BJ (cell line): ENCODE results near the gene DCUN1D3. TPM values are rescaled to one million over a fixed set of nuclear protein-coding genes. Genes with fewer than 3 reads are reported as not detected.

Experiments used
- CTCF ChIA-PET: fragments of 350-600 bp; formaldehyde crosslinking; extraction: SDS; loops from one replicate; lab custom pipeline; 2021; ENCODE audit warnings: antibody characterized with exemption, inconsistent platforms; lab: Yijun Ruan, JAX
- POLR2A ChIA-PET: fragments of 300-600 bp; sonication (Branson Sonifier 250); formaldehyde crosslinking; extraction: SDS; loops from one replicate; lab custom pipeline; 2021; ENCODE audit warnings: antibody characterized with exemption; lab: Charles Lee
- DNase-seq: peaks from one replicate; pipeline ENCODE4 v3.0.0-alpha.2; 2011; ENCODE audit warnings: low read depth
- H3K27me3 ChIP-seq: 2 replicates; pipeline ENCODE4 v1.6.0; 2011; ENCODE audit warnings: low read length; ENCODE audit not compliant: control insufficient read depth, insufficient read depth
- H3K36me3 ChIP-seq: 2 replicates; pipeline ENCODE4 v1.5.1; 2011; ENCODE audit warnings: low read length; ENCODE audit not compliant: control insufficient read depth, insufficient read depth
- H3K4me3 ChIP-seq: 2 replicates; pipeline ENCODE4 v1.5.1; 2011; ENCODE audit warnings: low read depth, mild to moderate bottlenecking, control low read depth, low read length
- polyA plus RNA-seq: library from polyadenylated mRNA; depleted of rRNA; stranded (reverse); fragments of >200 nt; gene quantifications from 2 replicates; pipeline ENCODE4 v1.2.3, GENCODE V29; 2011
- TF ChIP-seq, protein P1 (sequence below): IDR thresholded peaks from 2 replicates; pipeline ENCODE4 v1.5.1; 2011; ENCODE audit warnings: low read depth, mild to moderate bottlenecking, control low read depth, inconsistent platforms, low read length, moderate library complexity; ENCODE audit not compliant: insufficient read depth

DCUN1D3 gene
- polyA plus RNA-seq, 1 experiment: 10.9 TPM

DNA sequence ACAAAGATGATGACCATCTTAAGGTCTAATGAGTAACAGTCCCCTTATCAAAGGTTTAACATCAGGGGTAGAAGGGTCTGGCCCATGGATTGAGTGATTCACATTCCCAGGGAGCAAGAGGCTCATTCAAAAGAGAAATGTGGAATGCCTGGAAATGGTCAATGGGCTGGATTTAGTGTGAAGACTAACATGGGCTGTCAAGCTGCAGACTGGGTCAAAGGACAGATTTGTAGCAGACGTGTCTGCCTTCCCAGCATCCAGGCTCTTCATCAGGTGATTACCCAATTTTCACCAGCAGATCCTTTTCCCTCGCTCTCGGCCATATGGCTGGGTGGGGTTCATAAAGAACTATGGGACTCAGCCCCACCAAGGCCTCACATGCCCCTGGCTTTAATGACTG, 26.8 kb downstream of the DCUN1D3 start:
- Histone ChIP-seq H3K27me3 (no peaks in the 10 kb centered on the region), H3K36me3 (no peaks in the 10 kb centered on the region), H3K4me3 (no peak overlapping the region)
- TF ChIP-seq, protein P1, sequence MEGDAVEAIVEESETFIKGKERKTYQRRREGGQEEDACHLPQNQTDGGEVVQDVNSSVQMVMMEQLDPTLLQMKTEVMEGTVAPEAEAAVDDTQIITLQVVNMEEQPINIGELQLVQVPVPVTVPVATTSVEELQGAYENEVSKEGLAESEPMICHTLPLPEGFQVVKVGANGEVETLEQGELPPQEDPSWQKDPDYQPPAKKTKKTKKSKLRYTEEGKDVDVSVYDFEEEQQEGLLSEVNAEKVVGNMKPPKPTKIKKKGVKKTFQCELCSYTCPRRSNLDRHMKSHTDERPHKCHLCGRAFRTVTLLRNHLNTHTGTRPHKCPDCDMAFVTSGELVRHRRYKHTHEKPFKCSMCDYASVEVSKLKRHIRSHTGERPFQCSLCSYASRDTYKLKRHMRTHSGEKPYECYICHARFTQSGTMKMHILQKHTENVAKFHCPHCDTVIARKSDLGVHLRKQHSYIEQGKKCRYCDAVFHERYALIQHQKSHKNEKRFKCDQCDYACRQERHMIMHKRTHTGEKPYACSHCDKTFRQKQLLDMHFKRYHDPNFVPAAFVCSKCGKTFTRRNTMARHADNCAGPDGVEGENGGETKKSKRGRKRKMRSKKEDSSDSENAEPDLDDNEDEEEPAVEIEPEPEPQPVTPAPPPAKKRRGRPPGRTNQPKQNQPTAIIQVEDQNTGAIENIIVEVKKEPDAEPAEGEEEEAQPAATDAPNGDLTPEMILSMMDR: no peak
- no peak for DNase-seq
- POLR2A ChIA-PET: no interaction called here
- CTCF ChIA-PET: interaction anchor here (0.7 to 1.9 kb wide), 6 partner anchors 8 to 128 kb away, joined by 3 to 7 read pairs (median 4); no protein-coding TSS in a partner anchor

DNA sequence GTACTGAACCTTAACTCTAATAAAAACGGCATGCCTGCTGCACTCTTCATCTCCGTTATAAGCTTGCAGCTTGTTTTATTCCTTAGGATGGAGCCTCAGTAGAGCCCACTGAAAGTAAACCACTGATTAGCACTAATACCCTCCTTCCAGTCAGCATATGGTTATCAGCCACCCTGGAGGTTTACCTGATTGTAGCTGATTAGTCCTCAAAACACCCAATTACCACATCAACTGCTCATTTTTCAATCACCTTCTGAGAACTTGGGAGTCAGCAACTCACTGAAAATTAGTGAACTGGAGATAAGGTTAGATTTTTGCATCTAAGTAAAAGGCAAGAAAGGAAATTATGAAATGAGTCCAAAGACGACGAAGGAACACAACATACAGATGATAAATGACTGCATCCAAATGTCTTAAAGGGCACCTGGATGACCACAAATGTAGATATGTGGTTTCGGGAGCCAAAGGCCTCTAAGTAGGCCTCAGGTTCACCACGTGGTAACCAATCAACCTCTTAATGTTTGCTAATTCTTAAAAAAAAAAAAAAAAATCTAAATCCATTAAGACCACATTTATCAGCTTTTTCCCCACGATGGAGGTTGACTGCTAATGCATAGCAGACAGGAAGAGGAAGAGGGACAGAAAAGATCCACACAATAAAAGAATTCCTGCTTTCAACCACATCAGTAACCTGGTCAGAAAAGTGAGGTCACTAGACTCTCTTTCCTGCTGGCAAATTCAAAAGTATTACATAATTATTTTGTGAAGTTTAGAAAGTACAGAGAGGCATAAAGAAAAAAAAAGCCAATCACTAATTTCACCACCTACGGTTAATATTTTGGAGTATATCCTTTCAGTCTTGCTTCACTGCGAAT, 28.0 kb downstream of the DCUN1D3 start:
- POLR2A ChIA-PET: no interaction called here
- H3K4me3 ChIP-seq: no peak overlapping the region
- no peaks in the 10 kb centered on the region for H3K27me3 ChIP-seq
- H3K36me3 ChIP-seq: no peaks in the 10 kb centered on the region
- no peak for DNase-seq
- TF ChIP-seq, protein P1: no peak
- CTCF ChIA-PET: interaction anchor here (0.7 kb wide), 1 partner anchor 129 kb away, joined by 3 read pairs; no protein-coding TSS in a partner anchor

DNA sequence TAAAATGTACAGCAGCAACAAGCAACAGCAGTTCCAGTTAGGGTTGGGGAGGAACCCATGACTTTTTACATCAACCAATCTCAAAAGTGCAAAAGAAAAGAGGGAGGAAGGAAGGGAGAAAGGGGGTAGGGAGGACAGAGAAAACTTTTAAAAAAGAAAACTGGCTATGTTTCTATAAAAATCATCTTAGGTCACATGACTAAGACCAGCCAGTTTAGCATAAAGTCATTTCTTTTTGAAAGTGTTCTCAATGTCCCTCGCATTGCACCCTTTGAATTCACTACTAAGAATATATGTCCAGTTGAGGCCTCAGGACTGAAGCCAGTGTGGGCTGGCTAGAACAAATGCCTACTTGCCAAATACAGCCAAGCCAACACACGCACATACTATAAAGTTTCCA, 28.9 kb downstream of the DCUN1D3 start:
- TF ChIP-seq, protein P1: no peak
- POLR2A ChIA-PET: no interaction called here
- H3K36me3 ChIP-seq: no peaks in the 10 kb centered on the region
- DNase-seq: no peak
- no peak overlapping the region for H3K4me3 ChIP-seq
- CTCF ChIA-PET: no interaction called here
- no peaks in the 10 kb centered on the region for H3K27me3 ChIP-seq

DNA sequence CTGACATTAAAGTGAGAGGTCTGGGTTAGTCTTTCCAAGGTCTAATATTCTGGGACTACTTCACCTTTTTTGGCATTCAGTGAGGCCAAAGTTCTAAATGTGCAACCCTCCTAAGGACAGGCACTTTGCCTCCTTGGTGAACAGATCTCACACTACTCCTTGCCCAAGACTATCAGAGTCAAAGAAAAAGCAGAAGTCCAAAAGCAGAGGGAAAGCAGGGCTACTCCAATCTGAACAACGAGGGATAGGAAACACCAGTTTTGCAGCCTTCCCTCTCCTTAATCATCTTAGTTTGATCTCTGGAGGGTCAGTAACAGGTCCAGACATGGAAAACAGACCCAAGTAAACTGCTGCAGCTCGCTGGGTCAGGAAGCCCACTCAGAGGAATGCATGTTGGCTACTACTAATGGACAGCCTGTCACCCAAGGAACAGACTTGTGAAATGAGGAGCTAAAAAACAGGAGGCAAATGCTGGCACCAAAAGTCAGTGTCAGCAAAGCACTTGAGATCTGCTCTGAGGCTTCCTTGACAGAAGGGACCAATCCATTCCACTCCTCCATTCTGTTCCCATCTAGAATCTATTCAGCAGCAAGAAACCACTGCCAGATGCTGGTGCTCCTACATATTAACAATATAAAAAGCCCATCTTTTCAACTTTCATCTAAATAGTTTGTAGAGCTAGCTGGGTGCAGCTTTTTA, 29.9 kb downstream of the DCUN1D3 start:
- Histone ChIP-seq H3K27me3 (no peaks in the 10 kb centered on the region), H3K36me3 (no peaks in the 10 kb centered on the region), H3K4me3 (no peak overlapping the region)
- TF ChIP-seq, protein P1: no peak
- DNase-seq: no peak
- ChIA-PET CTCF (no interaction called here), POLR2A (interaction anchor here (0.6 kb wide), 1 partner anchor 388 kb away, joined by 5 read pairs; no protein-coding TSS in a partner anchor)

DNA sequence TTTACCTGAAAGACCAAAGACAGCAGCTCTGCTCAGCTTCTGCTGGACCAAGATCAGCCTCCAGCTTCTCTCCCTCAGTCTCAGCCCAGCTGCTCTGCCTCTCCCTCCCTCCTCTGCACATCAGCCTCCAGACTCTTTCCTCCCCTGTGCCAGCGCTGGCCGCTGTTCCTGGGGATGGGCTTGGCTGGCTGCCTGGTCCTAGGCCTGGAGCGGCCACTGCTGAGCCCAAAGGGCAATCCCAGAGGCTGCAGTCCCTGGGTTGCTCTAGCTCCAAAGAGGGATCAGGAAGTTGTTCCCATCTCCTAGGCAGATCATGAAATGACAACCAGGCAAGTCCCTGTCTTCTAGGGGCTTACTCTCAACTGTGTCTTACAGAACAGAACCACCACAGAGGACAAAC, 31.3 kb downstream of the DCUN1D3 start:
- ChIA-PET POLR2A (no interaction called here), CTCF (interaction anchor here (0.5 to 1.2 kb wide), 3 partner anchors 31 to 173 kb away, joined by 3 to 4 read pairs (median 3); partner anchors contain the start of gene DCUN1D3)
- Histone ChIP-seq H3K27me3 (no peaks in the 10 kb centered on the region), H3K4me3 (no peak overlapping the region), H3K36me3 (no peaks in the 10 kb centered on the region)
- TF ChIP-seq, protein P1: no peak
- no peak for DNase-seq
